H9 (cell line): ENCODE results near the gene MICALL1. TPM values are rescaled to one million over a fixed set of nuclear protein-coding genes. Genes with fewer than 3 reads are reported as not detected.

Experiments
- DNase-seq: peaks from one replicate; pipeline ENCODE4 v3.0.0-alpha.2; 2017
- H2AFZ ChIP-seq: one replicate; pipeline ENCODE4 v1.6.1; 2013; ENCODE audit warnings: mild to moderate bottlenecking, low read length, control low read depth, moderate library complexity
- H2AK5ac ChIP-seq: 2 replicates; pipeline ENCODE4 v1.6.1; 2013; ENCODE audit warnings: low read length, control low read depth, mixed read lengths; ENCODE audit not compliant: insufficient read length
- H2BK120ac ChIP-seq: one replicate; pipeline ENCODE4 v1.6.1; 2013; ENCODE audit warnings: low read depth, mild to moderate bottlenecking, low read length, control low read depth, inconsistent platforms; ENCODE audit not compliant: poor library complexity, severe bottlenecking
- H2BK12ac ChIP-seq: 2 replicates; pipeline ENCODE4 v1.6.1; 2013; ENCODE audit warnings: low read length, control low read depth, mixed read lengths, low read depth; ENCODE audit not compliant: insufficient read length
- H2BK15ac ChIP-seq: 2 replicates; pipeline ENCODE4 v1.6.1; 2013; ENCODE audit warnings: low read depth, low read length, control low read depth
- H2BK20ac ChIP-seq: one replicate; pipeline ENCODE4 v1.6.1; 2013; ENCODE audit warnings: low read depth, mild to moderate bottlenecking, low read length, control low read depth, inconsistent platforms; ENCODE audit not compliant: poor library complexity, severe bottlenecking
- H2BK5ac ChIP-seq: 2 replicates; pipeline ENCODE4 v1.6.1; 2013; ENCODE audit warnings: low read length, control low read depth, mixed read lengths; ENCODE audit not compliant: insufficient read length
- H3K14ac ChIP-seq: 2 replicates; pipeline ENCODE4 v1.6.1; 2013; ENCODE audit warnings: low read length, control low read depth; ENCODE audit not compliant: insufficient read depth
- H3K18ac ChIP-seq: 2 replicates; pipeline ENCODE4 v1.6.1; 2013; ENCODE audit warnings: low read depth, mild to moderate bottlenecking, mixed read lengths, low read length, control low read depth; ENCODE audit not compliant: insufficient read length
- H3K23ac ChIP-seq: 2 replicates; pipeline ENCODE4 v1.6.1; 2013; ENCODE audit warnings: low read length, control low read depth, mixed read lengths, low read depth; ENCODE audit not compliant: insufficient read length
- H3K23me2 ChIP-seq: 2 replicates; pipeline ENCODE4 v1.6.1; 2013; ENCODE audit warnings: low read depth, mild to moderate bottlenecking, mixed read lengths, low read length, control low read depth; ENCODE audit not compliant: insufficient read length, poor library complexity, severe bottlenecking
- H3K27ac ChIP-seq: 2 replicates; pipeline ENCODE4 v1.5.1; 2013; ENCODE audit warnings: low read length, control low read depth, mixed read lengths, low read depth; ENCODE audit not compliant: insufficient read length
- H3K27me3 ChIP-seq: 2 replicates; pipeline ENCODE4 v1.6.1; 2013; ENCODE audit warnings: low read length, control low read depth, inconsistent platforms; ENCODE audit not compliant: insufficient read depth
- H3K4ac ChIP-seq: 2 replicates; pipeline ENCODE4 v1.6.1; 2013; ENCODE audit warnings: low read depth, mild to moderate bottlenecking, control low read depth, inconsistent platforms, low read length, moderate library complexity
- H3K4me1 ChIP-seq: 2 replicates; pipeline ENCODE4 v1.6.1; 2013; ENCODE audit warnings: low read length, control low read depth, inconsistent platforms; ENCODE audit not compliant: insufficient read depth
- H3K4me2 ChIP-seq: 2 replicates; pipeline ENCODE4 v1.6.1; 2013; ENCODE audit warnings: low read length, control low read depth, mixed read lengths; ENCODE audit not compliant: insufficient read length, insufficient read depth
- H3K56ac ChIP-seq: 2 replicates; pipeline ENCODE4 v1.6.1; 2013; ENCODE audit warnings: low read depth, mild to moderate bottlenecking, mixed read lengths, low read length, control low read depth; ENCODE audit not compliant: insufficient read length
- H3K79me1 ChIP-seq: 2 replicates; pipeline ENCODE4 v1.6.1; 2013; ENCODE audit warnings: low read depth, mild to moderate bottlenecking, moderate library complexity, low read length, control low read depth, inconsistent platforms; ENCODE audit not compliant: insufficient read depth, poor library complexity, severe bottlenecking
- H3K79me2 ChIP-seq: 2 replicates; pipeline ENCODE4 v1.6.1; 2013; ENCODE audit warnings: low read length, control low read depth, inconsistent platforms; ENCODE audit not compliant: insufficient read depth
- H3K9ac ChIP-seq: 2 replicates; pipeline ENCODE4 v1.6.1; 2013; ENCODE audit warnings: low read length, control low read depth, mixed read lengths; ENCODE audit not compliant: insufficient read length; ENCODE audit errors: extremely low read depth
- H3K9me3 ChIP-seq: one replicate; pipeline ENCODE4 v1.6.1; 2013; ENCODE audit warnings: low read depth, low read length, inconsistent platforms; ENCODE audit not compliant: control insufficient read depth
- H3T11ph ChIP-seq: one replicate; pipeline ENCODE4 v1.6.1; 2013; ENCODE audit warnings: mild to moderate bottlenecking, low read length, control low read depth, inconsistent platforms
- H4K20me1 ChIP-seq: one replicate; pipeline ENCODE4 v1.6.1; 2013; ENCODE audit not compliant: control insufficient read depth, insufficient read length, insufficient read depth
- H4K5ac ChIP-seq: 2 replicates; pipeline ENCODE4 v1.6.1; 2013; ENCODE audit warnings: low read depth, mild to moderate bottlenecking, mixed read lengths, low read length, control low read depth; ENCODE audit not compliant: insufficient read length
- H4K8ac ChIP-seq: replicated peaks from 2 replicates; pipeline ENCODE4 v1.6.1; 2013; ENCODE audit warnings: low read length, control low read depth, mixed read lengths, low read depth; ENCODE audit not compliant: insufficient read length
- H4K91ac ChIP-seq: 2 replicates; pipeline ENCODE4 v1.6.1; 2013; ENCODE audit warnings: low read depth, mild to moderate bottlenecking, moderate library complexity, mixed read lengths, low read length, control low read depth; ENCODE audit not compliant: insufficient read length
- H3K27ac Mint-ChIP-seq, 3 experiments: 2 replicates in 2 of 3; 3 replicates in 1 of 3; pipeline ENCODE4 v1.8.0; 2020 to 2021; ENCODE audit warnings: mixed read lengths in 3 of 3, mild to moderate bottlenecking in 1 of 3, moderate library complexity in 1 of 3
- H3K27me3 Mint-ChIP-seq: 2 replicates; pipeline ENCODE4 v1.8.0; 2021; ENCODE audit warnings: low read depth, mild to moderate bottlenecking, moderate library complexity, mixed read lengths
- H3K36me3 Mint-ChIP-seq, 3 experiments: 2 replicates in 2 of 3; 3 replicates in 1 of 3; pipeline ENCODE4 v1.8.0; 2020 to 2021; ENCODE audit warnings: low read depth in 3 of 3, mixed read lengths in 3 of 3; ENCODE audit not compliant: insufficient read depth in 1 of 3
- H3K4me1 Mint-ChIP-seq, 2 experiments: 2 replicates each; pipeline ENCODE4 v1.8.0; 2020; ENCODE audit warnings: mixed read lengths in 2 of 2
- H3K4me3 Mint-ChIP-seq, 2 experiments: 2 replicates in 1 of 2; 3 replicates in 1 of 2; pipeline ENCODE4 v1.8.0; 2020 to 2021; ENCODE audit warnings: mild to moderate bottlenecking in 2 of 2, mixed read lengths in 2 of 2, moderate library complexity in 1 of 2
- H3K9me3 Mint-ChIP-seq, 2 experiments: 2 replicates in 1 of 2; 3 replicates in 1 of 2; pipeline ENCODE4 v1.8.0; 2020; ENCODE audit warnings: mild to moderate bottlenecking in 2 of 2, mixed read lengths in 2 of 2, moderate library complexity in 1 of 2
- CTCF ChIP-seq: fragments of 200-600 bp; sonication (generic); conservative IDR thresholded peaks from 3 replicates; pipeline ENCODE4 v1.8.0; 2021; ENCODE audit warnings: antibody characterized with exemption, mild to moderate bottlenecking
- WGBS: extraction: QIAGEN DNeasy Blood & Tissue Kit; methylation state at CpG from one replicate; pipeline ENCODE4 v1.1.7; 2013; ENCODE audit warnings: missing lambda C conversion rate, low lambda C conversion rate, mixed read lengths; ENCODE audit not compliant: insufficient read length; ENCODE audit errors: extremely low coverage; 5-methylcytosine and 5-hydroxymethylcytosine counted together
- total RNA-seq: library from RNA; stranded (reverse); gene quantifications from 2 replicates; pipeline ENCODE4 v1.2.1, GENCODE V29; 2021

MICALL1 gene
- total RNA-seq, 1 experiment from 2014 or later, result 33.3 TPM

DNA sequence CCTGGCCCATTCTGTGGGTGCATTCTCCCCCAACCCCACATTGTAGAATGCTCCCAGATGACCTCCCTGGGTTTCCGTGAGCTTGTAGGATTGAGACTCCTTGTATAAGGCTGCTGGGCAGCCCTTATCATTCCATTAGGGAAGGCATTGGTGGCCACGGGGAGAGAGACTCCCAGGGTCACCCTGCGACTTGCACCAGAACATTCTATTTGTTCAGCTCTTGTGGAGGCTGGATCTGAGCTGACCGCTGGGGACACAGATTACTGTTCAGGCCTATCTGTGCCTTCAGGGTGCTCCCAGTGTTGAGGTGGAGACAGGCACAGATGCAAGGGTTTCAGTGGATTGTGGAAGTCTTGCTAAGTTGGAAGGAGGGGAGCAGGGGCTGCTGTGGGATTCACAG is 17.8 kb downstream of the MICALL1 start:
- no peaks in the 10 kb centered on the region for H3K4me1 ChIP-seq
- no peak overlapping the region for H4K91ac ChIP-seq
- no peaks in the 10 kb centered on the region for H3K27me3 ChIP-seq
- no peak overlapping the region for H2BK20ac ChIP-seq
- H3K9ac ChIP-seq, result no peak overlapping the region
- no peak for DNase-seq
- no peak overlapping the region for H2AFZ ChIP-seq
- H3K27ac ChIP-seq, result no peak overlapping the region
- no peaks in the 10 kb centered on the region for H3K9me3 ChIP-seq
- Mint-ChIP-seq H3K27me3 (no peaks in the 10 kb centered on the region; the same call in 1 of the 2 replicates), H3K4me1 (0 out of 4 replicates have a peak, but pooled peaks cover 0 to 3% of the 10 kb centered on the region in 2 experiments), H3K36me3 (peaks cover 0 to 48% (median 27%) of the 10 kb centered on the region in 3 experiments; a peak in 6 of 7 replicates), H3K9me3 (no peaks in the 10 kb centered on the region), H3K4me3 (no peak overlapping the region), H3K27ac (peak overlapping the region; percentile 55 to 91 (median 55); a peak in 3 of 7 replicates)
- peaks cover 2% of the 10 kb centered on the region for H3K23me2 ChIP-seq
- no peaks in the 10 kb centered on the region for H3K79me1 ChIP-seq
- TF ChIP-seq CTCF, result no peak
- no peaks in the 10 kb centered on the region for H3K79me2 ChIP-seq
- H2AK5ac ChIP-seq, result no peak overlapping the region
- no peak overlapping the region for H2BK5ac ChIP-seq
- H4K8ac ChIP-seq, result no peak overlapping the region
- no peaks in the 10 kb centered on the region for H4K20me1 ChIP-seq
- no peak overlapping the region for H4K5ac ChIP-seq
- H3K4ac ChIP-seq, result no peak overlapping the region
- H3T11ph ChIP-seq, result no peak overlapping the region
- no CpG with 5 or more reads among the region's 4 CpGs for WGBS
- no peak overlapping the region for H2BK12ac ChIP-seq
- H3K14ac ChIP-seq, result no peak overlapping the region; the same call in 1 of the 2 replicates
- no peak overlapping the region for H2BK120ac ChIP-seq
- H2BK15ac ChIP-seq, result no peak overlapping the region; the same call in 1 of the 2 replicates
- H3K23ac ChIP-seq, result no peak overlapping the region
- H3K56ac ChIP-seq, result no peak overlapping the region
- H3K18ac ChIP-seq, result no peak overlapping the region
- H3K4me2 ChIP-seq, result no peak overlapping the region
